CD4-positive, alpha-beta memory T cell (primary cell): ENCODE results near the gene IGSF9. TPM values are rescaled to one million over a fixed set of nuclear protein-coding genes. Genes with fewer than 3 reads are reported as not detected.
A peak's percentile ranks its signal among the peaks of the same experiment; 100 is the strongest.

Source experiments
- CTCF ChIA-PET: fragments of 350-600 bp; sonication (Branson Sonifier 250); formaldehyde crosslinking; loops from one replicate; lab custom pipeline; 2021; ENCODE audit warnings: inconsistent platforms; ENCODE audit not compliant: partially characterized antibody; lab: Charles Lee
- POLR2A ChIA-PET: fragments of 350-600 bp; sonication (Branson Sonifier 250); formaldehyde crosslinking; loops from one replicate; lab custom pipeline; 2021; ENCODE audit not compliant: partially characterized antibody; lab: Charles Lee
- DNase-seq, 5 donors: peaks; one replicate each; pipeline versions ENCODE4 v3.0.0 to v3.0.0-alpha.2; 2020 to 2022; ENCODE audit warnings: mixed read lengths in 1 of 5
- H3K27ac ChIP-seq: one replicate; pipeline ENCODE4 v1.7.0; 2013; ENCODE audit warnings: low read depth, low read length
- H3K27me3 ChIP-seq: 2 replicates; pipeline ENCODE4 v1.7.0; 2013; ENCODE audit warnings: mild to moderate bottlenecking, low read length, moderate library complexity; ENCODE audit not compliant: insufficient read depth
- H3K36me3 ChIP-seq: 2 replicates; pipeline ENCODE4 v1.7.0; 2013; ENCODE audit warnings: mild to moderate bottlenecking, low read length, moderate library complexity; ENCODE audit not compliant: insufficient read depth
- H3K4me1 ChIP-seq: 2 replicates; pipeline ENCODE4 v1.7.0; 2013; ENCODE audit warnings: mild to moderate bottlenecking, low read length, moderate library complexity; ENCODE audit not compliant: insufficient read depth
- H3K4me3 ChIP-seq, 2 donors: one replicate each; pipeline ENCODE4 v1.7.0; 2013; ENCODE audit warnings: low read length in 2 of 2, mild to moderate bottlenecking in 1 of 2
- H3K9me3 ChIP-seq, 2 donors: one replicate each; pipeline ENCODE4 v1.7.0; 2013; ENCODE audit warnings: low read length in 2 of 2, control low read depth in 1 of 2; ENCODE audit not compliant: control insufficient read depth in 1 of 2
- H3K27ac Mint-ChIP-seq, 7 donors: one replicate each; pipeline ENCODE4 v1.8.0; 2020 to 2021; ENCODE audit warnings: mixed read lengths in 7 of 7, mild to moderate bottlenecking in 6 of 7, inconsistent platforms in 3 of 7, moderate library complexity in 3 of 7
- H3K27me3 Mint-ChIP-seq, 2 donors: one replicate each; pipeline ENCODE4 v1.8.0; 2020 to 2021; ENCODE audit warnings: mixed read lengths in 2 of 2
- H3K36me3 Mint-ChIP-seq, 2 donors: one replicate each; pipeline ENCODE4 v1.8.0; 2020 to 2021; ENCODE audit warnings: mixed read lengths in 2 of 2, inconsistent platforms in 1 of 2, mild to moderate bottlenecking in 1 of 2
- H3K4me1 Mint-ChIP-seq, 4 donors: one replicate each; pipeline ENCODE4 v1.8.0; 2020 to 2021; ENCODE audit warnings: mixed read lengths in 4 of 4, mild to moderate bottlenecking in 1 of 4
- H3K4me3 Mint-ChIP-seq, 8 donors: one replicate each; pipeline ENCODE4 v1.8.0; 2020 to 2021; ENCODE audit warnings: mixed read lengths in 8 of 8, mild to moderate bottlenecking in 7 of 8, moderate library complexity in 6 of 8, inconsistent platforms in 3 of 8
- H3K9me3 Mint-ChIP-seq, 8 donors: one replicate each; pipeline ENCODE4 v1.8.0; 2020 to 2021; ENCODE audit warnings: mixed read lengths in 8 of 8, mild to moderate bottlenecking in 5 of 8, inconsistent platforms in 3 of 8, moderate library complexity in 1 of 8
- intact Hi-C: fragments of 100-400 bp; cut with micrococcal nuclease; formaldehyde crosslinking; loops from one replicate; pipeline ENCODE4 v1.15.1; 2023
- polyA plus RNA-seq, 2 donors: library from polyadenylated mRNA; unstranded; fragments of 300-500 nt; fragmentation: Illumina TruSeq; gene quantifications; one replicate each; pipeline ENCODE4 v1.2.3, GENCODE V29; 2021
- total RNA-seq, 2 experiments: library from RNA; stranded (reverse); gene quantifications; one replicate each; pipeline ENCODE4 v1.2.3, GENCODE V29; 2021

IGSF9 gene
- total and polyA plus RNA-seq, 4 experiments from 2014 or later, result not detected

DNA sequence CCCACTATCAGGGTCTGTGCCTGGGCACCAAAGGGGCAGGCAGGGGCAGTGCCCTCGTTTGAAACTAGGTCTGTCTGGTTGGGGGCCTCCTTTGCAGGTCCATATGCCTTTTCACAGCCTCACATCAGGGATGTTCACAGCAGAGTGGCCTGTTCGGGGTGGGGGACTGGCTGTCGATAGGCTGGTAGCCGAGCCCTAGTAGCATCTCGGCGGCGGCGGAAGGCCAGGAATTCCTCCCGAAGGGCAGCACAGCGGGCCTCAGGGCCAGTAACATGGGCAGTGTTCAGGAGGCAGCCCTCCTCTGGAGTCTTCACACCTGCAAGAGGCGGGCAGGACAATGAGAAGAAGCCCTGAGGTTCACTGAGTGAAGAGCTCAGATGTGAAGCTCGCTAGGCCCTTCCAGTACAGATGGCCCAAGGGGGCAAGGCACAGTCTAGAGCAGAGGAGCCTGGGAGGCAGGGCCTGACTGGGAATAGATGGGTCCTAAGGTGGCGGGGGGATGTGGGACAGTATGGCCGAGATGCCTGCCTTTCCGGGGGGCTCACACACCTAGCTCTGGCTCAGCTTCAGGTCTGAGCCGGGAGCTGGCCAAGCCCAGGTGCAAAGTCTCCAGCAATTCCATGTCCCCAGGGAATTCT lies 18.1 kb downstream of the IGSF9 start:
- POLR2A ChIA-PET, result interaction anchor here (1.4 to 5.2 kb wide), 2 partner anchors 8 to 129 kb away, joined by 3 to 26 read pairs; no protein-coding TSS in a partner anchor
- peaks cover 19% of the 10 kb centered on the region for H3K4me1 ChIP-seq
- Mint-ChIP-seq H3K27ac (peak overlapping the region in 3 of 7 donors; percentile 44 to 99 (median 99)), H3K36me3 (peaks cover 0 to 26% of the 10 kb centered on the region in 2 donors), H3K9me3 (peaks cover 0 to 9% (median 0%) of the 10 kb centered on the region in 8 donors), H3K4me3 (peak overlapping the region in 2 of 8 donors; percentile 6 to 64), H3K27me3 (peaks cover 0 to 5% of the 10 kb centered on the region in 2 donors), H3K4me1 (peaks cover 13 to 41% (median 22%) of the 10 kb centered on the region in 4 donors)
- intact Hi-C loops, result loop anchor here (5.0 to 10.0 kb wide), 2 partner anchors 170 to 337 kb away; partner anchors contain the start of genes DCAF8 and IGSF8
- no peaks in the 10 kb centered on the region for H3K36me3 ChIP-seq
- DNase-seq, result no peak
- no peak overlapping the region for H3K27ac ChIP-seq
- CTCF ChIA-PET, result interaction anchor here (1.6 to 6.9 kb wide), 4 partner anchors 8 to 104 kb away, joined by 3 to 87 read pairs (median 23); no protein-coding TSS in a partner anchor
- H3K27me3 ChIP-seq, result no peaks in the 10 kb centered on the region
- H3K4me3 ChIP-seq, result no peak overlapping the region
- no peaks in the 10 kb centered on the region for H3K9me3 ChIP-seq

- no peaks in the 10 kb centered on the region for H3K9me3 ChIP-seq
- H3K27ac ChIP-seq, result peak overlapping the region; percentile 98
- H3K4me3 ChIP-seq, result peak overlapping the region; percentile 89 to 93
- Mint-ChIP-seq H3K27ac (peak overlapping the region; percentile 99 to 100 (median 99)), H3K4me3 (peak overlapping the region; percentile 94 to 99 (median 98)), H3K4me1 (peaks cover 26 to 57% (median 38%) of the 10 kb centered on the region in 4 donors), H3K36me3 (peaks cover 7 to 38% of the 10 kb centered on the region in 2 donors), H3K9me3 (peaks cover 0 to 9% (median 0%) of the 10 kb centered on the region in 8 donors), H3K27me3 (peaks cover 0 to 5% of the 10 kb centered on the region in 2 donors)
- ChIA-PET CTCF (interaction anchor here (0.6 to 6.9 kb wide), 7 partner anchors 10 to 127 kb away, joined by 3 to 87 read pairs (median 6); no protein-coding TSS in a partner anchor), POLR2A (interaction anchor here (0.7 to 5.2 kb wide), 17 partner anchors 10 to 916 kb away, joined by 3 to 62 read pairs (median 14); partner anchors contain the start of genes DCAF8, DUSP23, IFI16 and IGSF8)
- H3K4me1 ChIP-seq, result peaks cover 35% of the 10 kb centered on the region
- peaks cover 3% of the 10 kb centered on the region for H3K36me3 ChIP-seq
- DNase-seq, result peak in 1 of 5 donors; percentile 81
- intact Hi-C loops, result loop anchor here (1.0 to 10.0 kb wide), 4 partner anchors 11 to 339 kb away; partner anchors contain the start of genes DCAF8, IGSF8 and IGSF9
- H3K27me3 ChIP-seq, result no peaks in the 10 kb centered on the region
Observed at GRCh38 chr1:159925719-159926078, 19.7 kb downstream of the IGSF9 start.

DNA sequence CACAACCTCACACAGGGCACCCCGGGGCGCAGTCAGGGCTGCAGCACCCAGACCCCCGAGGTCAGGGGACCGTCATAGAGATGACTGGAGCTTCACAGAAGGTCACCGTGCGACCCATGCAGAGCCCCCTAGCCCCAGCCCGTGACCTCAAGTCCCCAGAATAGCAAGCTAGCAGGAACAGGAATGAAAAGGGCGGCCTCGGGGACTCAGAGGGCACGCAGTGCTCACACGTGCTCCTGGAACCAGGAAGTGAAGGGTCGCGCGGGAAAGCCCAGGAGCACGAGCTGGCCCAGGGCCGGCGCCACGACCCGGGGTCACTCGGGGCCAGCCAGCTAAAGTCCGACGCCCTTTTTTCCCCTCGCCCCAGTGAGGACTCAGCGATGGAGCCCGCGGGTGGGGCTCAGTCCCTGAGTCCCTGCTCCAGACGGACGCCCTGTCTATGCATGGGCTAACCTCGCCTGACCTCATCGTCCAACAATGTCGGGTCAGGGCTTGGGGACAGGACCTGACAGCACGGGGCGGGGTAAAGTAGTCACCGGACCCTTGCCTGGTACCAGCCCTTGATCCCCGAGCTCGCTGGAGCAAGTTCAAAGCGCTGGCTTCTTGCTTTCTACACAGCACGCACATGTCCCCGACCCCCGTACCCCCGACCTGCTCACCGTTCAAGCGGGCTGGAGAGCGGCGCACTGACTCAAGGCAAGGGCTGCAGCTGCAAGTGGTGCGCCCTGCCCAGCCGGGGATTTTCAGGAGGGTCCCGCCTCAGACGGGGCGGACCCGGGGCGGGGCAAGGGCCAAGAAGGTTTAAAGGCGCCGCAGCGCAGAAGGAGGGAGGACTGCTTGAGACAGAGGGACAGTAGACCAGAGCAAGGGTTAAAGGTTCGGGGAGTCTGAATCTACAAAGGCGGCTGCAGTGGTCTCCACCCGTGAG lies 20.4 kb downstream of the IGSF9 start, which contains the start of gene TAGLN2:
TSS of gene TAGLN2 (minus strand) at position 717 of the 928 bp plus-strand sequence. CDS start 4,998 bp downstream, outside the sequence.
- peak within 1 kb of the TSS; percentile 98 for H3K27ac ChIP-seq
- peak within 1 kb of the TSS; percentile 99 to 100 (median 100) for H3K27ac Mint-ChIP-seq
- H3K9me3 ChIP-seq, result no peaks in the 10 kb centered on the region
- ChIA-PET CTCF (interaction anchor here (0.6 to 6.9 kb wide), 10 partner anchors 9 to 176 kb away, joined by 3 to 87 read pairs (median 4); partner anchors contain the start of gene FCRL6), POLR2A (interaction anchor here (0.6 to 5.2 kb wide), 21 partner anchors 11 to 1615 kb away, joined by 3 to 62 read pairs (median 12); partner anchors contain the start of genes DCAF8, DUSP23, IFI16 and IGSF8)
- no peaks in the 10 kb centered on the region for H3K27me3 ChIP-seq
- H3K36me3 Mint-ChIP-seq, result peaks cover 14 to 44% of the 10 kb centered on the region in 2 donors
- peaks cover 42% of the 10 kb centered on the region for H3K4me1 ChIP-seq
- DNase-seq, result peak; percentile 87 to 91 (median 89)
- H3K4me1 Mint-ChIP-seq, result peaks cover 29 to 64% (median 41%) of the 10 kb centered on the region in 4 donors
- H3K4me3 Mint-ChIP-seq, result peak within 1 kb of the TSS; percentile 94 to 99 (median 98)
- peak within 1 kb of the TSS; percentile 89 to 93 for H3K4me3 ChIP-seq
- peaks cover 0 to 5% of the 10 kb centered on the region in 2 donors for H3K27me3 Mint-ChIP-seq
- H3K36me3 ChIP-seq, result peaks cover 10% of the 10 kb centered on the region
- intact Hi-C loops, result loop anchor here (1.0 to 10.0 kb wide), 5 partner anchors 11 to 340 kb away; partner anchors contain the start of genes DCAF8, IGSF8 and IGSF9
- peaks cover 0 to 9% (median 0%) of the 10 kb centered on the region in 8 donors for H3K9me3 Mint-ChIP-seq

- peak overlapping the region; percentile 99 to 100 (median 100) for H3K27ac Mint-ChIP-seq
- POLR2A ChIA-PET, result interaction anchor here (0.6 to 5.2 kb wide), 20 partner anchors 8 to 1616 kb away, joined by 3 to 62 read pairs (median 14); partner anchors contain the start of genes DCAF8, DUSP23, IGSF8 and IGSF9
- H3K9me3 ChIP-seq, result no peaks in the 10 kb centered on the region
- peak overlapping the region; percentile 89 to 93 for H3K4me3 ChIP-seq
- peak; percentile 74 to 93 (median 82) for DNase-seq
- peaks cover 33 to 72% (median 49%) of the 10 kb centered on the region in 4 donors for H3K4me1 Mint-ChIP-seq
- H3K27ac ChIP-seq, result peak overlapping the region; percentile 98
- H3K4me1 ChIP-seq, result peaks cover 49% of the 10 kb centered on the region
- H3K36me3 ChIP-seq, result peaks cover 18% of the 10 kb centered on the region
- CTCF ChIA-PET, result interaction anchor here (0.6 to 6.9 kb wide), 10 partner anchors 9 to 177 kb away, joined by 3 to 87 read pairs (median 6); partner anchors contain the start of gene FCRL6
- peak overlapping the region; percentile 94 to 99 (median 98) for H3K4me3 Mint-ChIP-seq
- H3K36me3 Mint-ChIP-seq, result peaks cover 22 to 52% of the 10 kb centered on the region in 2 donors
- H3K27me3 ChIP-seq, result no peaks in the 10 kb centered on the region
- intact Hi-C loops, result loop anchor here (5.0 to 10.0 kb wide), 2 partner anchors 72 to 341 kb away; partner anchors contain the start of gene DCAF8
- peaks cover 0 to 9% (median 0%) of the 10 kb centered on the region in 8 donors for H3K9me3 Mint-ChIP-seq
- H3K27me3 Mint-ChIP-seq, result peaks cover 0 to 5% of the 10 kb centered on the region in 2 donors
Observed at GRCh38 chr1:159924025-159924790, 21.2 kb downstream of the IGSF9 start.

DNA sequence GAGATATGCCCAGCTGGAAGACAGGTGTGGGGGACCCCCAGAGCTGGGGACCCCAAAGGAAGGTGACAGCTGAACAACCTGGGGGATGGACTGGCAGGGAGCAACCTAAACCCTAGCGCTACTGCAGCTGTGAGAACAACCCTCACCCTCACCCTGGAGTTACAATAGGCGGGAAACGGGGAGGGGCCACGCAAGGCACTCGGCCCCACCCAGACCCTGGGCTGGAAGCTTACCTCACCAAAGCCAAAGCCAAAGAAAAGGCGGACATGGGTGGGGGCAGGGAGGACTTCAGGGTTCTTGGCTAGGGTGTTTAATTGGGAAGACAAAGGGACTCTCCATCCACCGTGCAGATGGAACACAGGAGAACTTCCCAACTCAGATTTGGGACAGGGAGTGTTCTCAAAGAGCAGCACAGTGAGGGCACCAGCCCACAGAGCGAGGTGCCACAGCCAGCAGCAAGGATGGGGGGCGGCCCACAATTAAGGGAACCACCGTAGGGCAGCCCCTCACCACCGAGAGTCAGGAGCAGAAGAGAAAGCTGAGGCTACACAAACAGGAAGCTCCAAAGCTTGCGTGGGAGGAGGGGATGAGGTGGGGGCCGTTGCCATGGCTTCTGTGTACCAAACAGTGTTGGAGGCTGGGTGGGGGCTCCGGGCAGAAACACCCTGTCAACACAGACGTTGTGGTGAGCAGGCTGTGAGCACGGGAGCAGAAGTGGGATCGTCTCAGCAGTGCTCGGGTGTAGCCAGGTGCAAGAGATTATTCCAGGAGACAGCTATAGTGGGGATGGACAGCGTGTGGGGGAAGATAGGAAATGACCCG lies 22.0 kb downstream of the IGSF9 start:
- peaks cover 55% of the 10 kb centered on the region for H3K4me1 ChIP-seq

More for the DNA sequence above, 22.0 kb downstream of the IGSF9 start:
- Mint-ChIP-seq H3K36me3 (peaks cover 30 to 60% of the 10 kb centered on the region in 2 donors), H3K4me1 (peaks cover 33 to 77% (median 50%) of the 10 kb centered on the region in 4 donors), H3K9me3 (peaks cover 0 to 9% (median 0%) of the 10 kb centered on the region in 8 donors), H3K27ac (peak overlapping the region; percentile 99 to 100 (median 100)), H3K27me3 (peaks cover 0 to 5% of the 10 kb centered on the region in 2 donors), H3K4me3 (peak overlapping the region; percentile 94 to 99 (median 98))
- CTCF ChIA-PET, result interaction anchor here (0.6 to 6.9 kb wide), 11 partner anchors 9 to 142 kb away, joined by 3 to 87 read pairs (median 4); partner anchors contain the start of genes DUSP23, FCRL6 and IGSF9
- DNase-seq, result peak; percentile 91 to 98 (median 96)
- H3K4me3 ChIP-seq, result peak overlapping the region; percentile 77 to 93
- peaks cover 26% of the 10 kb centered on the region for H3K36me3 ChIP-seq
- intact Hi-C loops, result loop anchor here (1.0 to 10.0 kb wide), 5 partner anchors 32 to 341 kb away; partner anchors contain the start of genes DCAF8, DUSP23 and PIGM
- POLR2A ChIA-PET, result interaction anchor here (0.8 to 5.2 kb wide), 19 partner anchors 9 to 1804 kb away, joined by 3 to 62 read pairs (median 14); partner anchors contain the start of genes DCAF8, DUSP23, IGSF8 and IGSF9
- no peaks in the 10 kb centered on the region for H3K9me3 ChIP-seq
- H3K27ac ChIP-seq, result peak overlapping the region; percentile 98
- H3K27me3 ChIP-seq, result no peaks in the 10 kb centered on the region
